GM23338 (cell line): ENCODE data around the gene XXYLT1. TPM values are rescaled to one million over a fixed set of nuclear protein-coding genes. Genes with fewer than 3 reads are reported as not detected.

ENCODE experiments used
- ATAC-seq: fragments of 200-7000 bp; cut with Tn5 transposase; 3 replicates; pipeline ENCODE4 v1.9.1; 2020
- DNase-seq: peaks from one replicate; pipeline ENCODE4 v3.0.0-alpha.2; 2015; ENCODE audit warnings: low spot score
- H2AFZ ChIP-seq: fragments of 200-600 bp; sonication (generic); 2 replicates; pipeline ENCODE4 v1.8.0; 2016; ENCODE audit warnings: antibody characterized with exemption, mild to moderate bottlenecking, moderate library complexity
- H3F3A ChIP-seq: fragments of 200-600 bp; sonication (generic); replicated peaks from 2 replicates; pipeline ENCODE4 v1.8.0; 2017; ENCODE audit warnings: antibody characterized with exemption, mixed run types, low read depth
- H3K27ac ChIP-seq: fragments of 200-600 bp; sonication (generic); 2 replicates; pipeline ENCODE4 v1.6.1; 2016; ENCODE audit warnings: low read depth
- H3K27me3 ChIP-seq: fragments of 200-600 bp; sonication (generic); 2 replicates; pipeline ENCODE4 v1.8.0; 2016; ENCODE audit warnings: mild to moderate bottlenecking, mixed run types, moderate library complexity; ENCODE audit not compliant: insufficient read depth
- H3K36me3 ChIP-seq: fragments of 200-600 bp; sonication (generic); 2 replicates; pipeline ENCODE4 v1.8.0; 2016; ENCODE audit warnings: mild to moderate bottlenecking; ENCODE audit not compliant: insufficient read depth
- H3K4me1 ChIP-seq: fragments of 200-600 bp; sonication (generic); 2 replicates; pipeline ENCODE4 v1.8.0; 2016; ENCODE audit warnings: mild to moderate bottlenecking, moderate library complexity; ENCODE audit not compliant: insufficient read depth
- H3K4me2 ChIP-seq: fragments of 200-600 bp; sonication (generic); 2 replicates; pipeline ENCODE4 v1.7.1; 2017; ENCODE audit warnings: mixed run types
- H3K4me3 ChIP-seq: fragments of 200-600 bp; sonication (generic); 2 replicates; pipeline ENCODE4 v1.6.1; 2016; ENCODE audit warnings: mixed run types
- H3K79me2 ChIP-seq: fragments of 200-600 bp; sonication (generic); replicated peaks from 2 replicates; pipeline ENCODE4 v1.8.0; 2017; ENCODE audit warnings: mild to moderate bottlenecking; ENCODE audit not compliant: insufficient read depth
- H3K9me2 ChIP-seq: fragments of 200-600 bp; sonication (generic); 2 replicates; pipeline ENCODE4 v1.8.0; 2017; ENCODE audit not compliant: insufficient read depth
- H4K20me1 ChIP-seq: fragments of 200-600 bp; sonication (generic); replicated peaks from 2 replicates; pipeline ENCODE4 v1.8.0; 2017; ENCODE audit warnings: mild to moderate bottlenecking; ENCODE audit not compliant: insufficient read depth
- H3K27ac Mint-ChIP-seq: 2 replicates; pipeline ENCODE4 v1.8.0; 2020; ENCODE audit warnings: inconsistent platforms, mild to moderate bottlenecking, moderate library complexity, mixed read lengths
- H3K27me3 Mint-ChIP-seq: 3 replicates; pipeline ENCODE4 v1.8.0; 2022; ENCODE audit warnings: low read depth, mild to moderate bottlenecking, moderate library complexity, mixed read lengths, inconsistent platforms; ENCODE audit not compliant: insufficient read depth, poor library complexity
- H3K36me3 Mint-ChIP-seq: 3 replicates; pipeline ENCODE4 v1.8.0; 2021; ENCODE audit warnings: low read depth, mild to moderate bottlenecking, inconsistent platforms, moderate library complexity, mixed read lengths
- H3K4me1 Mint-ChIP-seq: 3 replicates; pipeline ENCODE4 v1.8.0; 2020; ENCODE audit warnings: mild to moderate bottlenecking, inconsistent platforms, mixed read lengths
- H3K4me3 Mint-ChIP-seq: 3 replicates; pipeline ENCODE4 v1.8.0; 2021; ENCODE audit warnings: moderate library complexity, mild to moderate bottlenecking, inconsistent platforms, mixed read lengths
- H3K9me3 Mint-ChIP-seq: 3 replicates; pipeline ENCODE4 v1.8.0; 2020; ENCODE audit warnings: moderate library complexity, mild to moderate bottlenecking, inconsistent platforms, mixed read lengths
- CREB1 ChIP-seq: fragments of 250-450 bp; sonication (Bioruptor Pico); IDR thresholded peaks from 2 replicates; pipeline ENCODE4 v1.5.0; 2020; ENCODE audit warnings: low read depth, mild to moderate bottlenecking, moderate library complexity
- CTCF ChIP-seq, 2 experiments: fragments of 200-600 bp in 1 of 2; sonication (generic) in 1 of 2; conservative IDR thresholded peaks; 2 replicates each; pipeline versions ENCODE4 v1.5.1 to v1.6.1; 2016 to 2017; ENCODE audit warnings: antibody characterized with exemption in 2 of 2, low read depth in 2 of 2, mild to moderate bottlenecking in 2 of 2, moderate library complexity in 1 of 2
- ETS1 ChIP-seq: IDR thresholded peaks from 2 replicates; pipeline ENCODE4 v1.6.1; 2016; ENCODE audit warnings: antibody characterized with exemption
- EZH2 ChIP-seq: fragments of 200-600 bp; sonication (generic); IDR thresholded peaks from one replicate; pipeline ENCODE4 v1.8.0; 2017; ENCODE audit warnings: antibody characterized with exemption, mild to moderate bottlenecking, low read depth; ENCODE audit not compliant: unreplicated experiment
- JUNB ChIP-seq: IDR thresholded peaks from one replicate; pipeline ENCODE4 v1.6.1; 2016; ENCODE audit warnings: antibody characterized with exemption; ENCODE audit not compliant: unreplicated experiment
- NANOG ChIP-seq: IDR thresholded peaks from 2 replicates; pipeline ENCODE4 v1.6.1; 2016; ENCODE audit warnings: antibody characterized with exemption, borderline replicate concordance
- REST ChIP-seq: IDR thresholded peaks from one replicate; pipeline ENCODE4 v1.6.1; 2018; ENCODE audit warnings: antibody characterized with exemption; ENCODE audit not compliant: unreplicated experiment
- STAT1 ChIP-seq: IDR thresholded peaks from one replicate; pipeline ENCODE4 v1.6.1; 2016; ENCODE audit warnings: antibody characterized with exemption; ENCODE audit not compliant: unreplicated experiment
- ZNF114 ChIP-seq: fragments of 250-450 bp; sonication (Bioruptor Pico); IDR thresholded peaks from 2 replicates; pipeline ENCODE4 v1.5.0; 2020; ENCODE audit warnings: mild to moderate bottlenecking, moderate library complexity
- ZNF331 ChIP-seq: fragments of 250-450 bp; sonication (Bioruptor Pico); IDR thresholded peaks from 2 replicates; pipeline ENCODE4 v1.5.0; 2020; ENCODE audit warnings: low read depth, mild to moderate bottlenecking, moderate library complexity
- polyA plus RNA-seq: library from polyadenylated mRNA; unstranded; fragments of >200 nt; fragmentation: Nextera tagmentation; extraction: Ambion mirVana; gene quantifications from 2 replicates; pipeline ENCODE4 v1.2.1, GENCODE V29; 2016
- total RNA-seq: library from RNA; depleted of rRNA; stranded (reverse); fragments of >200 nt; shearing (Covaris generic); gene quantifications from 2 replicates; pipeline ENCODE4 v1.2.3, GENCODE V29; 2014

The XXYLT1 gene
- total and polyA plus RNA-seq, 2 experiments from 2014 or later: 13.5 to 34.8 TPM

- peaks cover 6% of the 10 kb centered on the region; the same call in 2 of the 3 replicates for H3K9me3 Mint-ChIP-seq
- no peak overlapping the region for H3K4me3 Mint-ChIP-seq
- H3K27me3 ChIP-seq: no peaks in the 10 kb centered on the region
- no peak overlapping the region for H3K4me2 ChIP-seq
- DNase-seq: no peak
- H3K36me3 Mint-ChIP-seq: no peaks in the 10 kb centered on the region
- peaks cover 22% of the 10 kb centered on the region for H3K4me1 ChIP-seq
- H3K4me1 Mint-ChIP-seq: peaks cover 42% of the 10 kb centered on the region
- no peaks in the 10 kb centered on the region for H4K20me1 ChIP-seq
- H2AFZ ChIP-seq: no peak overlapping the region
- no peaks in the 10 kb centered on the region for H3K79me2 ChIP-seq
- H3K27me3 Mint-ChIP-seq: peaks cover 12% of the 10 kb centered on the region
- no peaks in the 10 kb centered on the region for H3F3A ChIP-seq
- H3K27ac ChIP-seq: no peak overlapping the region
- no peak for ATAC-seq
- H3K36me3 ChIP-seq: no peaks in the 10 kb centered on the region
- no peak for TF ChIP-seq ETS1
- TF ChIP-seq STAT1: no peak
- no peak for TF ChIP-seq REST
- no peak for TF ChIP-seq JUNB
- no peak for TF ChIP-seq CTCF (conservative IDR thresholded peaks at IDR 0.05; ENCODE audit: low read depth in 2 of 2)
- no peak for TF ChIP-seq NANOG
- no peak for TF ChIP-seq CREB1 (CRISPR knock-in tag)
- no peak for TF ChIP-seq EZH2
- H3K9me2 ChIP-seq: no peaks in the 10 kb centered on the region
- no peak overlapping the region for H3K4me3 ChIP-seq
- no peak overlapping the region for H3K27ac Mint-ChIP-seq
These were observed 238.0 kb downstream of the XXYLT1 start for GRCh38 chr3:195032955-195033354.

GRCh38 chr3:195032106-195032759, 238.7 kb downstream of the XXYLT1 start:
- Mint-ChIP-seq H3K9me3 (no peaks in the 10 kb centered on the region; the same call in 2 of the 3 replicates), H3K27ac (no peak overlapping the region), H3K4me3 (no peak overlapping the region), H3K4me1 (peaks cover 42% of the 10 kb centered on the region), H3K27me3 (peaks cover 8% of the 10 kb centered on the region), H3K36me3 (no peaks in the 10 kb centered on the region)
- no peak overlapping the region for H2AFZ ChIP-seq
- H3F3A ChIP-seq: no peaks in the 10 kb centered on the region
- ATAC-seq (no peak), DNase-seq (no peak)
- H3K27ac ChIP-seq: no peak overlapping the region
- H3K4me3 ChIP-seq: no peak overlapping the region
- no peaks in the 10 kb centered on the region for H3K79me2 ChIP-seq
- no peaks in the 10 kb centered on the region for H3K36me3 ChIP-seq
- no peaks in the 10 kb centered on the region for H3K9me2 ChIP-seq
- peaks cover 22% of the 10 kb centered on the region for H3K4me1 ChIP-seq
- no peaks in the 10 kb centered on the region for H3K27me3 ChIP-seq
- no peaks in the 10 kb centered on the region for H4K20me1 ChIP-seq
- no peak overlapping the region for H3K4me2 ChIP-seq
- TF ChIP-seq CREB1 (CRISPR knock-in tag): no peak
- no peak for TF ChIP-seq JUNB
- no peak for TF ChIP-seq ZNF114 (CRISPR knock-in tag)
- no peak for TF ChIP-seq REST
- no peak for TF ChIP-seq ZNF331
- no peak for TF ChIP-seq ETS1
